ENCODE data around the gene ALDH8A1.

ALDH8A1 gene, protein sequence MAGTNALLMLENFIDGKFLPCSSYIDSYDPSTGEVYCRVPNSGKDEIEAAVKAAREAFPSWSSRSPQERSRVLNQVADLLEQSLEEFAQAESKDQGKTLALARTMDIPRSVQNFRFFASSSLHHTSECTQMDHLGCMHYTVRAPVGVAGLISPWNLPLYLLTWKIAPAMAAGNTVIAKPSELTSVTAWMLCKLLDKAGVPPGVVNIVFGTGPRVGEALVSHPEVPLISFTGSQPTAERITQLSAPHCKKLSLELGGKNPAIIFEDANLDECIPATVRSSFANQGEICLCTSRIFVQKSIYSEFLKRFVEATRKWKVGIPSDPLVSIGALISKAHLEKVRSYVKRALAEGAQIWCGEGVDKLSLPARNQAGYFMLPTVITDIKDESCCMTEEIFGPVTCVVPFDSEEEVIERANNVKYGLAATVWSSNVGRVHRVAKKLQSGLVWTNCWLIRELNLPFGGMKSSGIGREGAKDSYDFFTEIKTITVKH

DNA sequence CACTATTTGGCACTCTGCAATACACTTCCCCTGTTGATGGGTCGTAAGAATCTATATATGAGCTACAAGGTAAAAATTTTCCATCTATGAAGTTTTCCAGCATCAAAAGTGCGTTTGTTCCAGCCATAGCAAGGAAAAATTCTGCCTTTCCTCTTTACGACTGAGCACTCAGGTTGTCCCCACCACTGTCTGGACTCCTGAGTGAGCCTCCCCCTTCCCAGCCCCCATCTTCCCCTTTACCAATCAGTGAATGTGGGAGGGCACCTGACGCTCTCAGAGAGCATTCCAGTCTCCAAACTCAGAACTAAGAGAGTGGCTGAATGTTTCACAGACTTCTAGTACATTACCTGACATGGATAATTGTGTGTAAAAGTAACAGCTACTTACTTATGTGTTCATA, at the start of gene ALDH8A1:
Gene ALDH8A1 (minus strand): TSS at position 175 of the 400 bp plus-strand sequence. CDS start 48 bp downstream, at position 127.
- DNase-seq = no peak

GRCh38 chr6:134999107-134999506, 49.2 kb upstream of the ALDH8A1 start:
- DNase-seq = no peak

DNA sequence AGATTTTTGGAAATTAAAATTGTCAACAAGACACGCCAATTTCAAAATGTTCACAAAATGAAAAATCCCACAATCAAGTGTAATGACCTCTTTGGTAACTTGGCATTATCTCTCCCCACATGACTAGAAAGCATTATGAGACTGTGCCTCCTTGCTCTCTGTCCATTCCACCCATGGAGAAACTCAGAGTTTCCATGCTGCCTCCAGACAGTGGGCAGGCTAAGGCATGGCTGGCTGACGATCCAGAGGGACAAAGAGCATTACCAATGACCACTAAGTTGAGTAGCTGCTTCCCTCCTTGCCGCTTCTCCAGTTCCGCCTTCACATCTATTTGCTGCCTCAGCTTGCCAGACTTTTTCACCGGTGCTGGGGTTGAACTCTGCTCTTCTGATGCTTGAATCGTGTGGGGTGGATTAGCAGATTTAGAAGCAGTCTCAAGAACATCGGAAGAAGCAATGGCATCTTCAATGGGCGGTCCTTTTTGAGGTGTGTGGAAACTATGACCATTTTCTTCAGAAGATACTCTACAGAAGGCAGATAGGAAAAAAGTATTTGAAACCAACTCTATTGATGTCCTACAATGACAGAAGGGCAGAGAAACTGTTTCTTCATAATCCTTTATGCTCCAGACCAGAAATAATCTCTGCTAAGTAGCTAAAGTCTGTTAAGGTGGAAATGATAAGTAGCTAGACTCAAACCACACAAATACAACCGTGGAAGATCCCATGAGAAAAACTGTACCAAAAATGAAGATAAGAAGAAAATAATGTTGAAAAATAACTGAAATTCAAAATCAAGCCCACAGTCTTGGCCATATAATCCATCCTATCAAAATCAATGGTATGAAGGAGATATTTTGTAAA, 47.5 kb upstream of the ALDH8A1 start:
- no peak for DNase-seq

- no peak for DNase-seq
Observed at GRCh38 chr6:134995536-134995935, 45.6 kb upstream of the ALDH8A1 start.

- DNase-seq = no peak
Observed at GRCh38 chr6:134994431-134994830, 44.5 kb upstream of the ALDH8A1 start.

GRCh38 chr6:134992155-134992554, 42.3 kb upstream of the ALDH8A1 start:
- DNase-seq = no peak

GRCh38 chr6:134990262-134990661, 40.4 kb upstream of the ALDH8A1 start:
- no peak for DNase-seq

GRCh38 chr6:134984821-134985220, 34.9 kb upstream of the ALDH8A1 start:
- DNase-seq = no peak

DNA sequence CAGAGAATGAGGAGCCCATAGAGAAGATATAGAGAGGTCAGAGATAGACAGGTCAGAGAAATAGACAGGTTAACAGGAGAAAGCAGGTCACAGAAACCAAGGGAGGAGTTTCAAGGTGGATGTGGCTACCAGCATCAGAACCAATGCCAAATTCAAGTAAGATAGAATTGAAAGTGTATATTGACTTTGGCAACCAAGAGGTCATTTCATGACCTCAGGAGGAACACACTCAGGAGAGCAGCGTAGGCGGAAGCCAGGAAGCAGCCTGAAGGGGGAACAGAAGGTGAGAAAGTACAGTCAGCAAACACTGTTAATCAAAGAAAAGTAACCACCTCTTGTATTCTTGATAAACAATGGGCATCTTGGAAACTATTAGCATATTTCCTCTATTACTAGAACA, 33.9 kb upstream of the ALDH8A1 start:
- no peak for DNase-seq

GRCh38 chr6:134982161-134982560, 32.3 kb upstream of the ALDH8A1 start:
- no peak for DNase-seq

- no peak for DNase-seq
Observed at GRCh38 chr6:134980846-134981245, 30.9 kb upstream of the ALDH8A1 start.

DNA sequence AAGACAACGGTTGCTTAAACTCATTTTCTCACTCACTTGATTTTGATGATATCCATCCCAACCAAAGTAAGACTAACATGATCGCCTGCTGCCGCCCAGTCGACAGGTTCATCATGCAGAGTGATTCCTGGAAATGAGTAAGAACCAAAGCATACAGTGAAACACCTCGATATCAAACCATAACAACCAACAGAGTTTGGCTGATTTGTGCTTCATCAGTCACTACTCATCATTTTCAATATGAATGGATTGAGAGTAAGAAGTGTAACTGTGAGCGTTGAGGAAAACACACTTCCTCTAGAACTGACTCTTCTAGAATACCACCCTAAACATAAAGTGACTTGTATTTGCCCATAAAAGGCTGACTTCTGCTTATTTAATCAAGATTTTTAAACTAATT, 29.2 kb upstream of the ALDH8A1 start:
- no peak for DNase-seq

DNA sequence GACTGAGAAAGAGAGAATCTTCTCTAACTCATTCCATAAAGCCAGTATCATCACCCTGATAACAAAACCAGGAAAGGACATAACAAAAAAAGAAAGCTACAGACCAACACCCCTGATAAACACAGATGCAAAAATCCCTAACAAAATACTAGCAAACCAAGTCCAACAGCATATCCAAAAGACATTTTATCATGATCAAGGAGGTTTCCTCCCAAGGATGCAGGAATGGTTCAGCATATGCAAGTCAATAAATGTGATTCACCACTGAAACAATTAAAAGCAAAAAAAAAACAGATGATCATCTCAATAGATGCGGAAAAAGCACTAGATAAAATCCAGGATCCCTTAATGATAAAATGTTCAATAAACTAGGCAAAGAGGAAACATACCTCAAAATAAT, 24.5 kb upstream of the ALDH8A1 start:
- no peak for DNase-seq

GRCh38 chr6:134967711-134968110, 17.8 kb upstream of the ALDH8A1 start:
- DNase-seq = no peak

DNA sequence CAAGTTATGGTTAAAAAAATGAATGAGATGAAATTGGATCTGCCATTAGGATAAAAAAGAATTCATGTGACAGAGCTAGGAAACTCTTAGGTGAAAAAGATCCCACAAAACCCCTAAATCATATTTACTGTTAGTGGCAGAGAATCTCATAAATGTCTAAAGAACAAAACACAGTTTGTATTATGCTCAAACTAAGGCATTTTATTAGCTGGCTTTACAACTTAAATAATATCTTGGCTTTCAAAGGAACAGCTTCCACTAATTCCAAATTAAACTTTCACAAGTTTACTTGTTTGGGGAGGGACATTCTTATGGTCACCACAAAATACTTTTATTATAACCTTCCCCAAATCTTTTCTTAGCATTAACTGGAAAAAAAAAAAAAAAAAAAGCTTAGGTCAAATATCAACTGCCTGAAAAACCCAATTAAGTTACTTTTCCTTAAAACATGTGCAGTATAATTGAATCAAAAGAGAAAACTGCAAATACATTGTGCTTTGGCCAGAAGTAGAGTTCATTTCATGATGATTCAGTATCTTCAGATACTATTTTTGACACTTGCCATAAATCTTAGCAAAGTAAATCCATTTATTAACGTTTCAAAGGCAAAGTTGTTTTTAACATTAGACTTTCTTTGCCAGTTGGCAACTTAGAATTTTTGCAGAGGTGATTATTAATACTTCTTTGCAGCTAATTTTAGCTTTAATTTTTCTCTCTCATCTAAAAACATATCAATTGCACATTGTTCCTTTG, 14.7 kb upstream of the ALDH8A1 start:
- DNase-seq = no peak

DNA sequence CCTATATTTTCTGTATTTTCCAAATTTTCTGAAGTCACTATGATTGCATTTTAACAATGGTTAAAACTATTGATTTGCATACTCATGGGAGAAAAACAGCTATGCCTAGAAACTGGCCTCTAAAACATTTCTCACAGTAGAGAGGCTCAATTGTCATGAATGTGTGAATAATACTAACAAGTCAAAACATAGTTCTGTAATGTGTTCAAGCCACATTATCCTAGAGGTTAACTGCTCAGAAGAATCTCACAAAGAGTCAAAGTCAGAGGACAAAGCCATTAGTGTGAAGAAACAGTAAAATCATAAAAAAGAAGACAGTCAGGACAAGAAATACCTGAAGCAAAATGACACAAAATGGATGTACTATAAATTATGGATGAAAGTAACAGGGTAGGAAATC, 12.5 kb upstream of the ALDH8A1 start:
- no peak for DNase-seq

GRCh38 chr6:134961366-134961765, 11.5 kb upstream of the ALDH8A1 start:
- no peak for DNase-seq

GRCh38 chr6:134959603-134960002, 9.7 kb upstream of the ALDH8A1 start:
- DNase-seq = no peak

DNA sequence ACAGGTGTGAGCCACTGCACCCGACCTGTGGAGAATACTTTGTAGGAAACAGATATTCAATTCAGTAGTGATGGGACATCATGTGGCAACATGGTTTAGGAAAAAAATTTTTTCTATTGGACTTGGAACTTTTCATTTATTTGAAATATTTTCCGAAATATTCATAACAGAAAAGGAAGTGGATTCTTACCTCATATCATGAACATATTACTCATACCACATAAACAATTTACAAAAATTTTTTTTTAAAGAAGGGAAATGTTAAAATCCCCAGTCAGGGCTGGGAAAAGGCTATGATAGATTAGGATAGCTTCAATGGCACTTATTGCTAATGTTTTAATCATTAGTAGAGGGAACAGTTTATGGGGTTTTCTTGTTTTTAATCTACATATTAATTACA, 6.8 kb upstream of the ALDH8A1 start:
- no peak for DNase-seq

- no peak for DNase-seq
Observed at GRCh38 chr6:134956032-134956431, 6.1 kb upstream of the ALDH8A1 start.

GRCh38 chr6:134954272-134955000, 4.5 kb upstream of the ALDH8A1 start:
- no peak for DNase-seq

DNA sequence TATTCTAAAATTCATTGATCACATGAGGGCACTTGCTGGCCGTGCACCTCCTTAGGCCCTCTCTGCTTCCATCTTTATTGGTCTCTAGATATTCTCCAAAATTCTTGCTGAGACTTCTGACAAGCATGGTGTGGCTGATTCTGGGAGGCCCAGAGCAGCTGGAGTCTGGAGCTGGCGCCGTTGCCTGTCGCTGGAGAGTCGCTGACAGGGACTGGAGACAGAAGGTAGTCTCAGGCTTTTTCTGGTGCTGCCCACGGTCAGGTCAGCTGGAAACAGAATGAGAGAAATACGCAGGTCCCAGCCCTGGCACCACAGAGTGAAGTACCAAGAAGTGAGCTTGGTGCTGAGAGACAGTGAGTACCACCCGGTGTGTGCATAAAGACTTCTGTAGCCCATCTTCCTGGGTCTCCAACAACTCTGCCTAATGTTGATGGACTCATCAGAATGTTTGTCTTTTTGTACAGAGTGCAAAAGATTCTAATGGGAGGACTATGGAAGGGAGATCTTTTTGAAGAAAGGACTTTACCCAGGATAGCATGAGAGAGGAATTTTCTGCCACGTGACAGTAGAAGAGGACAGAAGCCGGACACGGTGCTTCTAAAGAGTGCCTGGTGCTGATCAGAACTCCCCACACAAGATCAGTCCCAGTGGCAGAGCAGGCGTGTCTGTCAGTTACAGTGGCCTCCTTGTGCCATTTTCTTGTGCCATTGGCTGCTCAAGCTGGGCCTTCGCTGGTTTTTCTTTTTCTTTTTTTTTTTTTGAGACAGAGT, 1.8 kb upstream of the ALDH8A1 start:
- DNase-seq = no peak
